OCI-LY1 (cell line): ENCODE measurements around the gene DAZAP1.

Experiments used
- EZH2 ChIP-seq: fragments of 200-600 bp; sonication (generic), shearing (Covaris generic); IDR thresholded peaks from 2 replicates; pipeline ENCODE4 v1.8.0; 2017; ENCODE audit warnings: borderline replicate concordance, mixed run types, mild to moderate bottlenecking, antibody characterized with exemption, low read length, moderate library complexity, mixed read lengths
- TF ChIP-seq, protein P1 (sequence below): fragments of 200-600 bp; sonication (generic), shearing (Covaris generic); IDR thresholded peaks from 2 replicates; pipeline ENCODE4 v1.5.1; 2017; ENCODE audit warnings: mild to moderate bottlenecking, antibody characterized with exemption, low read length, moderate library complexity, mixed read lengths

DNA sequence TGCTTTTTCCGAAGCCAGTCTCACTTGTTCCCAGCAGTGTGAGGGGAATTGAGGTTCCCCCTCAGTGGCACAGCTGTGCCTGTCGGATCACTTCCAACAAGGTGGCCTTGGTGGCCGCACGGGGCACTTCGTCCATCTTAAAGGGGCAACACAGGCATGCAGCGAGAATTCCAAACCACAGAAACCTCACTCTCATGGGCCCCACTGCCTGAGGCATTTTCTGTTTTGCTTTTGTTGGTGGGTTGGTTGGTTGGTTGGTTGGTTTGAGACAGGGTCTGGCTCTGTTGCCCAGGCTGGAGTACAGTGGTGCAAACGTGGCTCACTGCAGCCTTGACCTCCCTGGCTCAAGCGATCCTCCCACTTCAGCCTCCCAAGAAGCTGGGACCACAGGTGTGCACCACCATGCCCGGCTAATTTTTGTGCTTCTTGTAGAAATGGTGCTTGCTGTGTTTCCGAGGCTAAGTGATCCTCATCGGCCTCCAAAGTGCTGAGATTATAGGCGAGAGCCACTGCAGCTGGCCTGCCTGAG is 27.4 kb upstream of the DAZAP1 start:
- TF ChIP-seq, protein P1, sequence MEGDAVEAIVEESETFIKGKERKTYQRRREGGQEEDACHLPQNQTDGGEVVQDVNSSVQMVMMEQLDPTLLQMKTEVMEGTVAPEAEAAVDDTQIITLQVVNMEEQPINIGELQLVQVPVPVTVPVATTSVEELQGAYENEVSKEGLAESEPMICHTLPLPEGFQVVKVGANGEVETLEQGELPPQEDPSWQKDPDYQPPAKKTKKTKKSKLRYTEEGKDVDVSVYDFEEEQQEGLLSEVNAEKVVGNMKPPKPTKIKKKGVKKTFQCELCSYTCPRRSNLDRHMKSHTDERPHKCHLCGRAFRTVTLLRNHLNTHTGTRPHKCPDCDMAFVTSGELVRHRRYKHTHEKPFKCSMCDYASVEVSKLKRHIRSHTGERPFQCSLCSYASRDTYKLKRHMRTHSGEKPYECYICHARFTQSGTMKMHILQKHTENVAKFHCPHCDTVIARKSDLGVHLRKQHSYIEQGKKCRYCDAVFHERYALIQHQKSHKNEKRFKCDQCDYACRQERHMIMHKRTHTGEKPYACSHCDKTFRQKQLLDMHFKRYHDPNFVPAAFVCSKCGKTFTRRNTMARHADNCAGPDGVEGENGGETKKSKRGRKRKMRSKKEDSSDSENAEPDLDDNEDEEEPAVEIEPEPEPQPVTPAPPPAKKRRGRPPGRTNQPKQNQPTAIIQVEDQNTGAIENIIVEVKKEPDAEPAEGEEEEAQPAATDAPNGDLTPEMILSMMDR: no peak
- TF ChIP-seq EZH2: no peak
